Measurements from ENCODE around the gene GUCY2C.

The GUCY2C gene

DNA sequence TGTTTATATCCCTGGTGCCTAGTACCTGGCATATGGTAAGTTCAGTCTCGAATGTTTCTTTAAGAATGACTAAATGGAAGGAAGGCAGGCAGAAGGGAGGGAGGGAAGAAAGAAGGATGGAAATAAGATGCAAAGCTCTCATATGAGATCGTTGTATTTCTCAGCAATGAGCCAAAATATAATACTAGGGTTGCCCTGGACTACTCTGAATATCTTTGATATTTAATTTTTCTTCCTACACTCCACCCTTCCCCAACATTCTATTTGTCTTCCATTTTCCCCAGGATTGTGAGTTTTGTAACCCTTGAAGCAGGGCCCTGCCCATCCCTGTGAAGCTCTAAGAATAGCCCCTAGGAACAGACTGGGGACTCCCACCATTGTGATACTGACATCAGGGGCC, 43.9 kb downstream of the GUCY2C start:
- Histone ChIP-seq H3K4me3 (no peak overlapping the region), H3K9ac (ENCODE audit: insufficient read length) (no peak overlapping the region), H3K27ac (no peak overlapping the region), H3K36me3 (ENCODE audit: insufficient read depth, low read length) (no peaks in the 10 kb centered on the region), H3K9me3 (ENCODE audit: low read depth, low read length) (no peaks in the 10 kb centered on the region)
- TF ChIP-seq POLR2AphosphoS5 (IDR thresholded peaks at IDR 0.05; ENCODE audit: borderline replicate concordance, low read depth, low read length) (no peak), FOXP2 (optimal IDR thresholded peaks at IDR 0.05; ENCODE audit: control extremely low read depth, extremely low read length, insufficient read depth) (no peak), EZH2 (IDR thresholded peaks at IDR 0.05) (no peak)
- DNase-seq (ENCODE audit: low read depth, low spot score): no peak

DNA sequence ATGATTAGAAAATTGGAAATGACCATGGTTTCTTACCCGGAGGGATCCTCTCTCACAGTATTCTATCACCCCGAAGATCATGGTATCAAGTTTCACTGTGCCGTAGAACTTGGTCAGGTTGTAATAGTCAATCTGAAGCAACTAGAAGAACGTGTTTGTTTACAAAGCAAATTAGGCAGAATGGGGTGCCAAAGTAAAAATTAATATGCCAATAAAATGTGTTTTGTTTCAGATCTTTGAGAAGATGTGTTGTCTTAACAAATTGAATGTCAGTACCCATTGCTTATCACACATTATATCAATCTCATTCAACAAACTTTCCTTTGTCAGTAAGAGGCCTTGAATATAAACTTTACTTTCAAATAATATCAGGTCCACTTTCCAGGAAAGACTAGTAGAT, 45.0 kb downstream of the GUCY2C start:
- H3K9ac ChIP-seq (ENCODE audit: insufficient read length): no peak overlapping the region
- TF ChIP-seq FOXP2 (optimal IDR thresholded peaks at IDR 0.05; ENCODE audit: control extremely low read depth, extremely low read length, insufficient read depth): no peak
- TF ChIP-seq EZH2 (IDR thresholded peaks at IDR 0.05): no peak
- TF ChIP-seq POLR2AphosphoS5 (IDR thresholded peaks at IDR 0.05; ENCODE audit: borderline replicate concordance, low read depth, low read length): no peak
- H3K4me3 ChIP-seq: no peak overlapping the region
- no peak for DNase-seq (ENCODE audit: low read depth, low spot score)
- no peaks in the 10 kb centered on the region for H3K9me3 ChIP-seq (ENCODE audit: low read depth, low read length)
- no peak overlapping the region for H3K27ac ChIP-seq
- H3K36me3 ChIP-seq (ENCODE audit: insufficient read depth, low read length): no peaks in the 10 kb centered on the region

DNA sequence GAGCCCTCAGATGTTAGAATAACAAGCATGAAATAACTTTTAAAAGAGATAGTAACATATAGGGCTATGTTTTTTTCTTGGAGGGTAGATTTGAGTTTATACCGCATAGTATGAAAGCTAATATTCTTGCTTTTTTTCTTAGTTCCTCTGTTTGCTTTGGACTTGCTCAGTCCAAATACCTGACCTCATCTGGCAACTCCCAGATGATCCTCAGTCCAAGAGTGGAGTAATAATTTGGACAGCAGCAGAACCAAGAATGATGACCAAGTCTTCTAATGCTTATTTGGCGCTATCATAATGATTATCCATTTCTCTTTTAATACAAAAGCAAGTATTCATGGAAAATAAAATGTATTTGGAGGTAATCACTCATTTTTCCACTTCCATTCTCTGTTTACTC, 45.6 kb downstream of the GUCY2C start:
- H3K36me3 ChIP-seq (ENCODE audit: insufficient read depth, low read length): no peaks in the 10 kb centered on the region
- DNase-seq (ENCODE audit: low read depth, low spot score): no peak
- H3K4me3 ChIP-seq: no peak overlapping the region
- TF ChIP-seq POLR2AphosphoS5 (IDR thresholded peaks at IDR 0.05; ENCODE audit: borderline replicate concordance, low read depth, low read length) (no peak), FOXP2 (optimal IDR thresholded peaks at IDR 0.05; ENCODE audit: control extremely low read depth, extremely low read length, insufficient read depth) (no peak), EZH2 (IDR thresholded peaks at IDR 0.05) (no peak)
- H3K27ac ChIP-seq: no peak overlapping the region
- no peak overlapping the region for H3K9ac ChIP-seq (ENCODE audit: insufficient read length)
- no peaks in the 10 kb centered on the region for H3K9me3 ChIP-seq (ENCODE audit: low read depth, low read length)

DNA sequence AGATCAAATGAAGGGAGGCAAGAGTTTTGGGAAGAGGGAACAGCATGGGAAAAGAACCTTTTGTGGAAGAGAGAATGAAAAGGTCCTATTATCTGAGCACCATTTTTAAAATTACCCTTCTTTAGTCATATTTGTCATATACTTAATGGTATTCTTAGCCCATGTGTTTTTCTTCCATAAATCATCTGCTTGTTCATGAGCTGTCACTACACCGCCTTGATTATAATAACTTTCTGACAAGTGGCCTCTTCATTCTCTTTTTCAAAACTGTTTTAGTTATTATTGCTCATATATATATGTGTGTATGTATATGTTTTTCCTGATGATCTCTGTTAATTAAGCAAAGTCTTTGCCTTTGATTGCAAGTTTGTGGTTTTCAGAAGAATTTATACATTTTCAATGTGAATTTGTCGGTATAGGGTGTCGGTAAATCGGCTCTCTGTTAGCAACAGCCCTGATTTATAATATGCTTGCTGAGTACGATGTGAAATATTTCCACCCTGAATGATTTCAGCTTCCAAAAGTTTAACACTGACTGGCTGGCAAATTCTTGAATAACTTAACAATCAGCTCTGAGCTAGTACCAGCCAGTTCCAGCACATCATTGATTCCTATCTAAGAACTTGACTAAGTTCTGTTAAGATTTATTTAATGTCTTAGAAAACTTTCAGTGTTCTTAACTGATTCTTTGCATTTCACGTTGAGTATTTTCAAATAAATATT, 49.2 kb downstream of the GUCY2C start:
- no peak overlapping the region for H3K4me3 ChIP-seq
- H3K27ac ChIP-seq: no peak overlapping the region
- no peaks in the 10 kb centered on the region for H3K36me3 ChIP-seq (ENCODE audit: insufficient read depth, low read length)
- no peaks in the 10 kb centered on the region for H3K9me3 ChIP-seq (ENCODE audit: low read depth, low read length)
- H3K9ac ChIP-seq (ENCODE audit: insufficient read length): no peak overlapping the region
- TF ChIP-seq EZH2 (IDR thresholded peaks at IDR 0.05) (no peak), FOXP2 (optimal IDR thresholded peaks at IDR 0.05; ENCODE audit: control extremely low read depth, extremely low read length, insufficient read depth) (no peak), POLR2AphosphoS5 (IDR thresholded peaks at IDR 0.05; ENCODE audit: borderline replicate concordance, low read depth, low read length) (no peak)
- DNase-seq (ENCODE audit: low read depth, low spot score): no peak

DNA sequence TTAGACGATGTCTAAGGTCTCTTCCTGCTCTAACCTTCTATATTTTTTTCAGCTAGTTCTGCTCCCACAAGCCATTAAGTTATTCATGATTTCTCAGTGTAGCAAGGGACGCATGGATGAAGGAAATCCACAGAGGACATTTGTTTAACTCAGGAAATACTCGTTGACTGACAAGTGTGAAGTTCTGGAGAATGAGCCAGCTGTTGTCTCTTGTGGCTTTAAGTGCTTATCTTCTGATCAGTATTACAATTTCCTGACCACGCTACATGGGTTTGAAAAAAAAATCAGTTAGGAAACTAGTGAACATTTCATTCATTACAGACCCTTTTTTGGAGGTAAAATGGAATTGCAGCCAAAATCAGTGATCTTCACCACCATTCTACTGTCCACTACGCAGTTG, 53.1 kb downstream of the GUCY2C start:
- Histone ChIP-seq H3K4me3 (peak overlapping the region; percentile 43), H3K36me3 (ENCODE audit: insufficient read depth, low read length) (no peaks in the 10 kb centered on the region), H3K9ac (ENCODE audit: insufficient read length) (peak overlapping the region; percentile 54), H3K27ac (peak overlapping the region; percentile 75; the same call in 1 of the 2 replicates), H3K9me3 (ENCODE audit: low read depth, low read length) (no peaks in the 10 kb centered on the region)
- no peak for TF ChIP-seq POLR2AphosphoS5 (IDR thresholded peaks at IDR 0.05; ENCODE audit: borderline replicate concordance, low read depth, low read length)
- TF ChIP-seq EZH2 (IDR thresholded peaks at IDR 0.05): no peak
- TF ChIP-seq FOXP2 (optimal IDR thresholded peaks at IDR 0.05; ENCODE audit: control extremely low read depth, extremely low read length, insufficient read depth): no peak
- DNase-seq (ENCODE audit: low read depth, low spot score): no peak

DNA sequence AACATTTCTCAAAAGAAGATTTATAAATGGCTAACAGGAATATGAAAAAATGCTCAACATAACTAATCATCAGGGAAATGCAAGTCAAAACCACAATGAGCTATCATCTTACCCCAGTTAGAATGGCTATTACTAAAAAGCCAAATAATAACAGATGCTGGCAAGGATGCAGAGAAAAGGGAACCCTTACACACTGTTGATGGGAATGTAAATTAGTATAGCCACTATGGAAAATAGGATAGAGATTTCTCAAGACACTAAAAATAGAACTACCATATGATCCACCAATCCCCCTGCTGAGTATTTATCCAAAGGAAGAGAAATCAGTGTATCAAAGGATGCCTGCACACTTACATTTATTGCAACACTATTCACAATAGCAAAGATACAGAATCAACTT, 58.3 kb downstream of the GUCY2C start:
- Histone ChIP-seq H3K27ac (no peak overlapping the region), H3K4me3 (no peak overlapping the region), H3K36me3 (ENCODE audit: insufficient read depth, low read length) (no peaks in the 10 kb centered on the region), H3K9ac (ENCODE audit: insufficient read length) (no peak overlapping the region), H3K9me3 (ENCODE audit: low read depth, low read length) (no peaks in the 10 kb centered on the region)
- DNase-seq (ENCODE audit: low read depth, low spot score): no peak
- TF ChIP-seq FOXP2 (optimal IDR thresholded peaks at IDR 0.05; ENCODE audit: control extremely low read depth, extremely low read length, insufficient read depth): no peak
- TF ChIP-seq EZH2 (IDR thresholded peaks at IDR 0.05): no peak
- no peak for TF ChIP-seq POLR2AphosphoS5 (IDR thresholded peaks at IDR 0.05; ENCODE audit: borderline replicate concordance, low read depth, low read length)

DNA sequence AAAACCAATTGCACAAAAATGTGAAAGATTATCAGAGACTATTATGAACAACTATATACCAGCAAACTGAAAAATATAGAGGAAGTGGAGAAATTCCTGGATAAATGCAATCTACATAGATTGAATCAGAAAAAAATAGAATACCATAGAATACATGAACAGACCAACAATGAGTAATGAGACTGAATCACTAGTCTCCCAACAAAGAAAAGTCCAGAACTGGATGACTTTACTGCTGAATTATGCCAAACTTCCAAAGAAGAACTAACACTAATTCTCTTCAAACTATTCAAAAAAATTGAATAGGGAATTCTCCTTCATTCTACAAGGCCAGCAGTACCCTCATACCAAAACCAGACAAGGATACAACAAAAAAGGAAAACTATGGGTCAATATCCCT, 60.6 kb downstream of the GUCY2C start:
- Histone ChIP-seq H3K4me3 (no peak overlapping the region), H3K9ac (ENCODE audit: insufficient read length) (no peak overlapping the region), H3K27ac (no peak overlapping the region), H3K9me3 (ENCODE audit: low read depth, low read length) (no peaks in the 10 kb centered on the region), H3K36me3 (ENCODE audit: insufficient read depth, low read length) (no peaks in the 10 kb centered on the region)
- DNase-seq (ENCODE audit: low read depth, low spot score): no peak
- TF ChIP-seq POLR2AphosphoS5 (IDR thresholded peaks at IDR 0.05; ENCODE audit: borderline replicate concordance, low read depth, low read length) (no peak), EZH2 (IDR thresholded peaks at IDR 0.05) (no peak), FOXP2 (optimal IDR thresholded peaks at IDR 0.05; ENCODE audit: control extremely low read depth, extremely low read length, insufficient read depth) (no peak)

DNA sequence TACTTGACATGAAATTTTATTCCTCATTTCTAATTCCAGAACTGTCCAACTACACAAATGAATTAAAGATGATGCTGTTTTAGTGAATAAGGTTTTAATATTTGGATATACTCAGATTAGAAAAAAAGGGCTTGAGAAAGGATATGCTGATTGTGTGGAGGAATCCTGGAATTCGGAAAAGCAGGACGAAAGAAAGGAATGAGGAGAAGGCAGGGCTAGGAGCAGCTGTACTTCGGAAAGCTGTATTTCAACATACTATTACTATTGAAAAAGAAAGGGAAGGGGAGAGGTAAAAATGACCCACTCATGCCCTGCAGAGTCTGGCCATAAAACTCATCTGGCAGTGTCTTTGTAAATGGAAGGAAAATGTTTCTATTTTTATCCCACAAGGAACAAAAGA, 65.6 kb downstream of the GUCY2C start:
- DNase-seq (ENCODE audit: low read depth, low spot score): no peak
- no peaks in the 10 kb centered on the region for H3K36me3 ChIP-seq (ENCODE audit: insufficient read depth, low read length)
- no peaks in the 10 kb centered on the region for H3K9me3 ChIP-seq (ENCODE audit: low read depth, low read length)
- no peak overlapping the region for H3K4me3 ChIP-seq
- H3K9ac ChIP-seq (ENCODE audit: insufficient read length): no peak overlapping the region
- no peak overlapping the region for H3K27ac ChIP-seq
- no peak for TF ChIP-seq FOXP2 (optimal IDR thresholded peaks at IDR 0.05; ENCODE audit: control extremely low read depth, extremely low read length, insufficient read depth)
- no peak for TF ChIP-seq EZH2 (IDR thresholded peaks at IDR 0.05)
- TF ChIP-seq POLR2AphosphoS5 (IDR thresholded peaks at IDR 0.05; ENCODE audit: borderline replicate concordance, low read depth, low read length): no peak

All from SK-N-MC (cell line).